AG04449 (cell line): ENCODE data around the gene PRR15L.
A peak's percentile ranks its signal among the peaks of the same experiment; 100 is the strongest.

ENCODE experiments used
- CTCF ChIA-PET: fragments of 350-600 bp; formaldehyde crosslinking; extraction: SDS; loops from one replicate; lab custom pipeline; 2021; ENCODE audit warnings: antibody characterized with exemption; lab: Yijun Ruan, JAX
- POLR2A ChIA-PET: fragments of 400-600, 350-600 bp; formaldehyde crosslinking; extraction: SDS; loops from one replicate; lab custom pipeline; 2020; ENCODE audit warnings: antibody characterized with exemption, inconsistent platforms; lab: Yijun Ruan, JAX
- DNase-seq: peaks from one replicate; pipeline ENCODE4 v3.0.0-alpha.2; 2010; ENCODE audit warnings: low read depth, low spot score
- H3K4me3 ChIP-seq: 2 replicates; pipeline ENCODE4 v1.5.1; 2011; ENCODE audit warnings: low read depth, mild to moderate bottlenecking, control low read depth, low read length
- CTCF ChIP-seq: IDR thresholded peaks from one replicate; pipeline ENCODE4 v1.5.1; 2011; ENCODE audit warnings: mild to moderate bottlenecking, moderate library complexity, low read length, control low read depth, inconsistent platforms; ENCODE audit not compliant: insufficient read depth; ENCODE audit errors: missing control alignments

The PRR15L gene

GRCh38 chr17:47969930-47970724, 12.4 kb upstream of the PRR15L start:
- CTCF ChIA-PET: interaction anchor here (0.5 to 24.2 kb wide), 32 partner anchors 10 to 133 kb away, joined by 3 to 775 read pairs (median 8); partner anchors contain the start of genes PNPO, PRR15L, SCRN2 and SP6

GRCh38 chr17:47968836-47969235, 11.2 kb upstream of the PRR15L start:
- no peak for DNase-seq
- ChIA-PET POLR2A (no interaction called here), CTCF (interaction anchor here (0.9 to 24.2 kb wide), 10 partner anchors 8 to 122 kb away, joined by 3 to 775 read pairs (median 16); partner anchors contain the start of genes PNPO and PRR15L)
- no peak overlapping the region for H3K4me3 ChIP-seq
- no peak for TF ChIP-seq CTCF

More at GRCh38 chr17:47969930-47970724, 12.4 kb upstream of the PRR15L start:
- POLR2A ChIA-PET: interaction anchor here (0.6 to 1.5 kb wide), 7 partner anchors 21 to 99 kb away, joined by 3 to 6 read pairs (median 3); partner anchors contain the start of gene SP2
- no peak for DNase-seq
- no peak for TF ChIP-seq CTCF
- H3K4me3 ChIP-seq: peak overlapping the region; percentile 45

GRCh38 chr17:47967607-47968252, 10.0 kb upstream of the PRR15L start:
- no peak overlapping the region for H3K4me3 ChIP-seq
- TF ChIP-seq CTCF: no peak
- DNase-seq: peak; percentile 34
- ChIA-PET CTCF (interaction anchor here (0.9 to 24.2 kb wide), 7 partner anchors 7 to 127 kb away, joined by 3 to 775 read pairs (median 5); partner anchors contain the start of genes PNPO, PRR15L and SCRN2), POLR2A (interaction anchor here (1.0 kb wide), 1 partner anchor 9 kb away, joined by 3 read pairs; no protein-coding TSS in a partner anchor)

GRCh38 chr17:47966079-47966519, 8.4 kb upstream of the PRR15L start:
- no peak for TF ChIP-seq CTCF
- ChIA-PET POLR2A (no interaction called here), CTCF (interaction anchor here (0.7 to 24.2 kb wide), 7 partner anchors 10 to 124 kb away, joined by 3 to 775 read pairs (median 4); partner anchors contain the start of genes PNPO and PRR15L)
- DNase-seq: no peak
- no peak overlapping the region for H3K4me3 ChIP-seq

- no peak for DNase-seq
- H3K4me3 ChIP-seq: no peak overlapping the region
- ChIA-PET POLR2A (no interaction called here), CTCF (interaction anchor here (1.1 to 24.2 kb wide), 4 partner anchors 8 to 123 kb away, joined by 3 to 775 read pairs (median 4); partner anchors contain the start of genes PNPO and PRR15L)
- no peak for TF ChIP-seq CTCF
Observed at GRCh38 chr17:47964856-47965255, 7.2 kb upstream of the PRR15L start.
